GM19468 (cell line): ENCODE measurements around the gene CYB5D1.
A peak's percentile ranks its signal among the peaks of the same experiment; 100 is the strongest.
"Not testable (repeated sequence)": the region's sequence is repeated elsewhere in the genome, so short reads cannot be mapped to it uniquely, and the experiment has no call there.

Experiments
- ATAC-seq: cut with Tn5 transposase; IDR thresholded peaks from one replicate; pipeline ENCODE4 v1.9.1; 2021; ENCODE audit warnings: mild to moderate bottlenecking, moderate library complexity, moderate number of reproducible peaks; ENCODE audit not compliant: unreplicated experiment; ENCODE audit errors: extremely low read depth

The CYB5D1 gene, protein sequence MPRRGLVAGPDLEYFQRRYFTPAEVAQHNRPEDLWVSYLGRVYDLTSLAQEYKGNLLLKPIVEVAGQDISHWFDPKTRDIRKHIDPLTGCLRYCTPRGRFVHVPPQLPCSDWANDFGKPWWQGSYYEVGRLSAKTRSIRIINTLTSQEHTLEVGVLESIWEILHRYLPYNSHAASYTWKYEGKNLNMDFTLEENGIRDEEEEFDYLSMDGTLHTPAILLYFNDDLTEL

GRCh38 chr17:7857713-7858521, at the start of gene CYB5D1:
Gene CYB5D1 (plus strand): TSS chr17:7858003. CDS start chr17:7858135, 132 bp downstream.
- peak; percentile 7 for ATAC-seq

GRCh38 chr17:7809086-7809790, 48.6 kb upstream of the CYB5D1 start:
- ATAC-seq, result no peak

GRCh38 chr17:7809791-7810343, 47.9 kb upstream of the CYB5D1 start:
- ATAC-seq, result not testable (repeated sequence)

DNA sequence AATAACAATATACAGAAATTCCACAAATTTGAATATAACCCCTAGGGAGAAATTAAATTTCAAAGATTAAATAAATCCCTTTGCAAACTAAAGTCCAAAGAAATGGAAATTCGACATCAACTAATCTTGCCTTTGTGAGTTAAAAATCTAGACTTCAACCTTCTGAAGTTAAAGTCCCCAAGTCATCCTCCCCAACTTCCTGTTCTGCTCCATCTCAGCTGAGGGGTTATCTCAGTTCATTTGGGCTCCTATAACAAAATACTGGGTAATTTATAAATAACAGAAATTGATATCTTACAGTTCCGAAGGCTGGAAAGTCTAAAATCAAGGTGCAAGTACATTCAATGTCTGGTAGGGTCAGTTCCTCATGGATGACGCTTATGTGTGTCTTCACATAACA, 46.6 kb upstream of the CYB5D1 start:
- no peak for ATAC-seq

GRCh38 chr17:7814969-7815368, 42.8 kb upstream of the CYB5D1 start:
- ATAC-seq, result no peak

- ATAC-seq, result no peak
Measured at GRCh38 chr17:7816926-7817642, 40.7 kb upstream of the CYB5D1 start.

- ATAC-seq, result no peak
Measured at GRCh38 chr17:7817643-7817964, 40.2 kb upstream of the CYB5D1 start.

GRCh38 chr17:7818026-7818425, 39.8 kb upstream of the CYB5D1 start:
- ATAC-seq, result no peak

- ATAC-seq, result no peak
Measured at GRCh38 chr17:7818746-7819645, 38.8 kb upstream of the CYB5D1 start.

DNA sequence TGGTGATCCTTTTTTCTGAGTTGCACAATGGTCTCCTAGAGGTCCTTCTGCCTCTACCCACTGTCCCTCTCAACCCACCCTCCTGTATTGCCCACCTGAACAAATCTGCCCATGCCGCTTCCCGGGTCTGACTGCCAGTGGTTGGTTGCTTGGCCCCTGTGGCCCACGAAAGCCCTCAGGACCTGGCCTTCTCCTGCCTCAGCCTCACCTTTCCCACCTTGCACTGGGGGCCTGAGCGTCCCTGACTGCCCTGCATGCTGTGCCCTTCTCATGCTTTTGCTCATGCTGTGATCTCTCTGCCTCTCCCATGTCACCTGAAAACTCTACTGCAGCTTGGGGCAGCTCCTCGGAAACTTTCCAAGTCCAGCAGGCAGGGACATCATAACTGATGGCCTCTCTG, 37.6 kb upstream of the CYB5D1 start:
- no peak for ATAC-seq

DNA sequence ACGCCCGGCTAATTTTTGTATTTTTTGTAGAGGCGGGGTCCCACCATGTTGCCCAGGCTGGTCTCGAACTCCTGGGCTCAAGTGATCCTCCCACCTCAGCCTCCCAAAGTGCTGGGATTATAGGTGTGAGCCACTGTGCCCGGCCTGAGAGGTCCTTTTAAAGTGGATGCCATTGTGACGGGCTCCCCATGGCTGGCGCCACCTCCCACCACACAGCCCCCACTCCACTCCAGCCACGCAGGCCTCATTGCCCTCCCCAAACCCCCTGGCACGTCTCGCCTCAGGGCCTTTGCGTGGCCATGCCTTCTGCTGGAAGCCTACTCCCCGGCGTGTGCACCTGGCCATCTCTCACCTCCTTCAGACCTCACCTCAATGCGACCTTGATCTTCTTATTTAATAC, 35.7 kb upstream of the CYB5D1 start:
- no peak for ATAC-seq

DNA sequence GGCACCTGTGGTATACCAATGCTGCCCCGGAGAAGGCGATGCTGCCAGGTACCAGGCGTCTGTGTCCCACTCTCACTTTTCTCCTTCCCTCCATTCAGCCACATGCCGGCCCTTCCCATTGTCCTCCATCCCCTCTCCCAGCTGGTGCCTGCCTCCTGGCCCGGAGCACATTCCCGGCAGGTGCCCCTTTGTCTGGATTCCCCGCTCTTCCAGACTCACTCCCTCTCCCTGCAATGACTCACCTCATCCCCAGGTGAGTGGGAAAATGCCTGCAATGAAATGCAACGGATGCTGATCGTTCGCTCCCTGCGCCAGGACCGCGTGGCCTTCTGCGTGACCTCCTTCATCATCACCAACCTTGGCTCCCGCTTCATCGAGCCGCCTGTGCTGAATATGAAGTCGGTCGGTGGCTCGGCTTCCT, 34.2 kb upstream of the CYB5D1 start:
- ATAC-seq, result no peak

DNA sequence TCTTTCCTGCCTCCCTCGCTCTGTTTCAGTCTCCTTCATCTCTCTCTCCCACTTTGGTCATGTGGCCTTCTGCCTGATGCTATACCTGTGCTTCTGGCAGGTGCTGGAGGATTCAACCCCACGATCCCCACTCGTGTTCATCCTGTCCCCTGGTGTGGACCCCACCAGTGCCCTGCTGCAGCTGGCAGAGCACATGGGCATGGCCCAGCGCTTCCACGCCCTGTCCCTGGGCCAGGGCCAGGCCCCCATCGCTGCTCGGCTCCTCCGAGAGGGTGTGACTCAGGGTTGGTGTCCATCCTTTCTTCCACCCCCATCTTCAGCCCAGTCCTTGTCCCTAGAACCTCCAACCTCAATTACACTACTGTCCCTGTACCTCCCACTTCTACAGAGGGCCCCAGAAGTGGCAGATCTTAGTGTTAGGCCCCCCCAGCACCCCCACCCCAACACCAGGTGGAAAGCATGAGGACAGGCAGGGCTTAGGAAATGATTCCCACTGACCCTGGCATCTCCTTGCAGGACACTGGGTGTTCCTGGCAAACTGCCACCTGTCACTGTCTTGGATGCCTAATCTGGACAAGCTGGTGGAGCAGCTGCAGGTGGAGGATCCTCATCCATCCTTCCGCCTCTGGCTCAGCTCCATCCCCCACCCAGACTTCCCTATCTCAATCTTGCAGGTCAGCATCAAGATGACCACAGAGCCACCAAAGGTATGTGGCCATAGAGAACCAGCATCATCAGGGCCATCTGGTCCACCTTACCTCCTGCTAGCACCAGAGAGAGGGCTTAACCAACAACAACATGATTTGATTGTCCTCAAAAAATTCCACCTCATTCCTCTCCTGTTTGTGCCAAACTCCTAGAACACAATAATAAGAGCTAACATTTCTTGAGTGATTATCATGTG, 33.5 kb upstream of the CYB5D1 start:
- no peak for ATAC-seq

- ATAC-seq, result no peak
Measured at GRCh38 chr17:7825206-7825990, 32.4 kb upstream of the CYB5D1 start.

GRCh38 chr17:7830616-7831015, 27.2 kb upstream of the CYB5D1 start:
- no peak for ATAC-seq

DNA sequence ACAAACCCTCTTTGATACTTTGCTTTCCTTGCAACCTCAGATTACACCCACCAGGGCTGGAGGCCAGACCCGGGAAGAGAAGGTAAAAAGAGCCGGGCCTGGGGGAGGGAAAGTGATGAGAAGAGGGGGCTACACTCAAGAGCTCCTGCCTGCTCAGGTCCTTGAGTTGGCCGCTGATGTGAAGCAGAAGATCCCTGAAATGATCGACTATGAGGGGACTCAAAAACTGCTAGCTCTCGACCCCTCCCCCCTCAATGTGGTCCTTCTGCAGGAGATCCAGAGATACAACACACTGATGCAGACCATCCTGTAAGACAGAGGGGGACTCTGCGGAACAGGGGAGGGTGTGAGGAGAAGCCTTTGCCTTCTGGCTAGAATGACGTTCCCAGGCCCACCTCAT, 26.6 kb upstream of the CYB5D1 start:
- ATAC-seq, result no peak

DNA sequence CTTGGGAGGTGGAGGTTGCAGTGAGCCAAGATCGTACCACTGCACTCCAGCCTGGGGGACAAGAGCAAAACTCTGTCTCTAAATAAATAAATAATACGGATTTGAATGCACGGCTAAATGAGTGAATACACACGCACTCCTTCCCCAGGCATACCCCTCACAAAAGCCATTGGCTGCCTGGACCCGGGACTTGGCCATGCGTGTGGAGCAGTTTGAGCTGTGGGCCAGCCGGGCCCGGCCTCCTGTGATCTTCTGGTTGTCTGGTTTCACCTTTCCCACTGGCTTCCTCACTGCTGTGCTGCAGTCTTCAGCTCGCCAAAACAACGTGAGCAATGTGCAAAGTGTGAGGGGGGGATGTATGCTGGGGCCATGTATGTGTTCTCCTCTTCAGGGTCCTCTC, 25.4 kb upstream of the CYB5D1 start:
- ATAC-seq, result no peak
